Lower leg skin (tissue), 4 donors: Measurements from ENCODE around the gene ROR2. TPM values are rescaled to one million over a fixed set of nuclear protein-coding genes. Genes with fewer than 3 reads are reported as not detected.
"Not testable (repeated sequence)": the region's sequence is repeated elsewhere in the genome, so short reads cannot be mapped to it uniquely, and the experiment has no call there.

Experiments used
- DNase-seq, 2 donors: peaks; one replicate each; pipeline ENCODE4 v3.0.0-alpha.2; 2019; ENCODE audit warnings: low spot score in 2 of 2
- H3K4me3 ChIP-seq: fragments of 200-600 bp; sonication (generic); 2 replicates; pipeline ENCODE4 v1.5.1; 2017; ENCODE audit warnings: mild to moderate bottlenecking, low read depth; ENCODE audit not compliant: poor library complexity, severe bottlenecking
- POLR2A ChIP-seq, 2 donors: fragments of 450-650 bp; IDR thresholded peaks; one replicate each; pipeline ENCODE4 v1.6.1; 2016 to 2017; ENCODE audit warnings: antibody characterized with exemption in 2 of 2, mild to moderate bottlenecking in 1 of 2, moderate library complexity in 1 of 2
- WGBS, 2 donors: methylation state at CpG; one replicate each; pipeline ENCODE4 v1.1.5; 2018; 5-methylcytosine and 5-hydroxymethylcytosine counted together
- intact Hi-C: fragments of 100-400 bp; cut with DNase I; formaldehyde crosslinking; loops from one replicate; pipeline ENCODE4 v1.15.0; 2023; ENCODE audit warnings: low total_unique reads
- total RNA-seq, 4 donors: library from RNA; depleted of rRNA; stranded (reverse); fragments of >200 nt; gene quantifications; one replicate each; pipeline ENCODE4 v1.1.0, GENCODE V29; 2016
- TF ChIP-seq, protein P1 (sequence below), 3 donors: fragments of 450-650 bp; IDR thresholded peaks; one replicate each; pipeline ENCODE4 v1.5.1; 2016; ENCODE audit warnings: antibody characterized with exemption in 3 of 3, mild to moderate bottlenecking in 3 of 3, moderate library complexity in 2 of 3

ROR2 gene
- total RNA-seq, 4 donors from 2014 or later: 2.3 to 8.7 (median 5.8) TPM

DNA sequence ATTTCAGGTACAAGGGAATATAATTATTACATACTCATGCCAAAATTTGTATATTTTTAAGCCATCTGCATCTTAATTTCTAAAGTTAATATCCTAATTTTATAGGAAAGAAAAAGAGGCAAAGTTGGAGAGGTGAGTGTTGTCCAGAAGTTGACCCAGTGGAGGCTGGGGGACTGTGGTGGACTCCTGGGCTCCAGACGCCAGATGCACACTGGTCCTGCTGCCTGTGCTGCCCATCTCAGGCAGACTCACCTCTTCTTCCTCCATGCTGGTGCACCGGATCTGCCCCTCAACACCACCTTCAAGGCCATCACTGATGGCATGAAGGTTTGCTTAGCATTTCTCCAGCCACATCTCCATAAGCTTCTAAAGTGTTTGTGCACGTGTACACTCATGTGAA is 305.6 kb downstream of the ROR2 start:
- intact Hi-C loops: no loop called here
- no peak for TF ChIP-seq POLR2A (IDR thresholded peaks at IDR 0.05)
- TF ChIP-seq, protein P1, sequence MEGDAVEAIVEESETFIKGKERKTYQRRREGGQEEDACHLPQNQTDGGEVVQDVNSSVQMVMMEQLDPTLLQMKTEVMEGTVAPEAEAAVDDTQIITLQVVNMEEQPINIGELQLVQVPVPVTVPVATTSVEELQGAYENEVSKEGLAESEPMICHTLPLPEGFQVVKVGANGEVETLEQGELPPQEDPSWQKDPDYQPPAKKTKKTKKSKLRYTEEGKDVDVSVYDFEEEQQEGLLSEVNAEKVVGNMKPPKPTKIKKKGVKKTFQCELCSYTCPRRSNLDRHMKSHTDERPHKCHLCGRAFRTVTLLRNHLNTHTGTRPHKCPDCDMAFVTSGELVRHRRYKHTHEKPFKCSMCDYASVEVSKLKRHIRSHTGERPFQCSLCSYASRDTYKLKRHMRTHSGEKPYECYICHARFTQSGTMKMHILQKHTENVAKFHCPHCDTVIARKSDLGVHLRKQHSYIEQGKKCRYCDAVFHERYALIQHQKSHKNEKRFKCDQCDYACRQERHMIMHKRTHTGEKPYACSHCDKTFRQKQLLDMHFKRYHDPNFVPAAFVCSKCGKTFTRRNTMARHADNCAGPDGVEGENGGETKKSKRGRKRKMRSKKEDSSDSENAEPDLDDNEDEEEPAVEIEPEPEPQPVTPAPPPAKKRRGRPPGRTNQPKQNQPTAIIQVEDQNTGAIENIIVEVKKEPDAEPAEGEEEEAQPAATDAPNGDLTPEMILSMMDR (IDR thresholded peaks at IDR 0.05): no peak
- WGBS, 2 donors: 90 to 100% methylated on average over 3 of the region's 3 CpGs
- no peak for DNase-seq
- no peak overlapping the region for H3K4me3 ChIP-seq

DNA sequence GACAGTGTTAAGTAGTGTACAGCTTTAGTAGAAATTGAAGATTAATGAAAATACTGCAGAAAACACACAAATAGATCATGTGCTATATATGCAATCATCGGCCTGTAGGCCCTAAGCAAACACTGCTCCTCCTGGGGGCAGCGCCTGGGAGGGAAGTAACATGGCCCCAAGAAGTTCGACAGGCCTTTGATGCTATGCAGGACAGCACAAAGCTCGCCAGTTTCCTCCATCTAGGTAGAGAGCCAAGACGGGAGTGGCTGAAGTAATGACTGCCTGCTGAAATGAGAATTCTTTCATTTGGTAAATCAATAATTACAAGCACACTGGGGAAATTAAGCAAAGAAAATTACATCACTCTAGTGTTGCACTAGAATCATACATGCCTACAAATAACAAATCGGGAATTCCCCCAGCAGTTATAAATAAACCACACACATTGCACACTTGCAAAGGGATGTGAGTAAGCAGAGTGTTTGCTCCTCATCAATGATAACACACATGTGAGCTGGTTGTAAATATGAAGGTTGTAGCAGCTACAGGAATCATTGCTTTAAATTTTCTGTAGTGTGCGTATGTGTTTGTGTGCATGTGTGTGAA is 306.4 kb downstream of the ROR2 start:
- DNase-seq: no peak
- TF ChIP-seq, protein P1 (IDR thresholded peaks at IDR 0.05): no peak
- TF ChIP-seq POLR2A (IDR thresholded peaks at IDR 0.05): no peak
- intact Hi-C loops: no loop called here
- H3K4me3 ChIP-seq: no peak overlapping the region
- WGBS, 2 donors: 54% methylated on average over 7 of the region's 7 CpGs

DNA sequence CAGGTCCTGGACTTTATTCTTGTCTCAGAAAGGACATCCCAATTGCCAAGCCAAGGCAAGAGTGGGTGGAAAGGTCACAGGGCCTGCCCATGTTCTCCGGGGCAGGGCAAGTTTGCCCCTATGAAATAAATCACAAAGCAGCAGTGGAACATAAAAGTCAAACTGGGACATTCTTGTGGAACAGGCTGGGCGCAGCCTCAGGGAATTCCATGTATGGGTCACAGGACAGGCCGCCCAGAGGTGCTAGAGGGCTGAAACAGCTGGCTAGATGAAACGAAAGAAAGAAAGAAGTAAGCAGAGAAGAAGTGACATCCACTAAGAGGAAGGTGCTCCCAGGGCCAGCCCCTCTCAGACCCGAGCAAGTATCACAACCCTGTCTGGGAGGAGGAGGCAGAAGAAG is 307.3 kb downstream of the ROR2 start:
- WGBS, 2 donors: 69 to 86% methylated on average over 5 of the region's 5 CpGs
- DNase-seq: no peak
- TF ChIP-seq POLR2A (IDR thresholded peaks at IDR 0.05): no peak
- TF ChIP-seq, protein P1 (IDR thresholded peaks at IDR 0.05): no peak
- H3K4me3 ChIP-seq: no peak overlapping the region
- intact Hi-C loops: no loop called here

DNA sequence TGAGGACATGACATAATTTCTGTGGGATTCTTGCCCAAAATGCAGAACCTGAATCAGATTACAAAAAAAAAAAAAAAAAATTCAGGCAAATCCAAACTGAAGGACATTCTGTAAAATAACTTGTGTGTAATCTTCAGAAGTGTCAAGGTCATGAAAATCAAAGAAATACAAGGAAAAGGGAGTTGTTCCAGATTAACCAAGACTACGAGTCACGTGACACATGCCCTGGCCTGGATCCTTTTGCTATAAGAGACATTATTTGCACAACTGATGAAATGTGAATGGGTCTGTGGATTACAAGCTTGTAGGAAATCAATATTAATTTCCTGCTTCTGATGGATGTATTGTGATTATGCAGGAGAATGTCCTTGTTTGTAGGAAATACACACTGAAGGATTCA is 309.6 kb downstream of the ROR2 start:
- DNase-seq: no peak
- TF ChIP-seq, protein P1 (IDR thresholded peaks at IDR 0.05): no peak
- no peak for TF ChIP-seq POLR2A (IDR thresholded peaks at IDR 0.05)
- no peak overlapping the region for H3K4me3 ChIP-seq
- intact Hi-C loops: no loop called here
- 69 to 94% methylated on average over 2 of the region's 2 CpGs for WGBS, 2 donors

DNA sequence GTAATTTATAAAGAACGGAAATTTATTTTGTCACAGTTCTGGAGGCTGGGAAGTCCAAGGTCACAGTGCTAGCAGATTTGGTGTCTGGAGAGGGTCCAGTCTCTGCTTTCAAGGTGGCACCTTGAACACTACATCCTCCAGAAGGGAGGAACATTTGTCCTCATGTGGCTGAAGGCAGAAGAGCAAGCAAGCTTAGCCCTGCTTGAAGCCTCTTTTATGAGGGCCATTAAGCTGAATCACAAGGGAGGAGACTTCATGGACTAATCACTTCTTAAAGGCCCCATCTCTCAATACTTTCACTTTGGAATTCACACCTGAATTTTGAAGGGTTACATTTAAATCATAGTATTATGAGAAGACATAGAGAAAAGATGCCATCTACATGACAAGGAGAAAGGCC is 311.0 kb downstream of the ROR2 start:
- TF ChIP-seq, protein P1 (IDR thresholded peaks at IDR 0.05): no peak
- TF ChIP-seq POLR2A (IDR thresholded peaks at IDR 0.05): no peak
- no peak overlapping the region for H3K4me3 ChIP-seq
- DNase-seq: no peak
- 93 to 95% methylated on average over 1 of the region's 1 CpG for WGBS, 2 donors
- intact Hi-C loops: no loop called here

DNA sequence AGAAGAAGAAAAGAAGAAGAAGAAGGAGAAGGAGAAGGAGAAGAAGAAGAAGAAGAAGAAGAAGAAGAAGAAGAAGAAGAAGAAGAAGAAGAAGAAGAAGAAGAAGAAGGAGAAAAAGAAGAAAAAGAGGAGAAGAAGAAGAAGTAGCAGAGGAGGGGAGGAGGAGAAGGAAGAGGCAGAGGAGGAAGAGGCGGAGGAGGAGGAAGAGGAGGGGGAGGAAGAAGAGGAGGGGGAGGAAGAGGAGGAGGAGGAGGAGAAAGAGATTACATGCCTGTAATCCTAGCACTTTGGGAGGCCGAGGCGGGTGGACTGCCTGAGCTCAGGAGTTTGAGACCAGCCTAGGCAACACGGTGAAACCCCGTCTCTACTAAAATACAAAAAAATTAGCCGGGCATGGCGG is 315.2 kb downstream of the ROR2 start:
- intact Hi-C loops, H3K4me3 ChIP-seq: not testable (repeated sequence)
- WGBS, 2 donors: 89 to 92% methylated on average over 7 of the region's 7 CpGs

More for the DNA sequence above, 315.2 kb downstream of the ROR2 start:
- not testable (repeated sequence) for DNase-seq
